NT2/D1 (cell line): Measurements from ENCODE around the gene RXFP3.

Experiments used
- DNase-seq: peaks from one replicate; pipeline ENCODE4 v3.0.0-alpha.2; 2011; ENCODE audit warnings: low read depth, low spot score
- H3K27me3 ChIP-seq: 2 replicates; pipeline ENCODE4 v1.6.0; 2011; ENCODE audit warnings: mild to moderate bottlenecking; ENCODE audit not compliant: insufficient read length, insufficient read depth
- H3K36me3 ChIP-seq: 2 replicates; pipeline ENCODE4 v1.6.1; 2011; ENCODE audit warnings: mild to moderate bottlenecking, low read length, mixed read lengths; ENCODE audit not compliant: insufficient read depth, insufficient read length
- H3K4me1 ChIP-seq: 2 replicates; pipeline ENCODE4 v1.5.1; 2011; ENCODE audit not compliant: insufficient read depth, insufficient read length
- H3K4me3 ChIP-seq: 2 replicates; pipeline ENCODE4 v1.5.1; 2011; ENCODE audit warnings: low read depth; ENCODE audit not compliant: insufficient read length
- H3K9ac ChIP-seq: 2 replicates; pipeline ENCODE4 v1.6.0; 2011; ENCODE audit warnings: low read depth; ENCODE audit not compliant: insufficient read length
- H3K9me3 ChIP-seq: 2 replicates; pipeline ENCODE4 v1.5.1; 2011; ENCODE audit warnings: mild to moderate bottlenecking, low read length; ENCODE audit not compliant: insufficient read depth
- SUZ12 ChIP-seq: IDR thresholded peaks from 2 replicates; pipeline ENCODE4 v1.6.1; 2011; ENCODE audit not compliant: insufficient read length, insufficient read depth; ENCODE audit errors: extremely low read depth
- YY1 ChIP-seq: IDR thresholded peaks from 2 replicates; pipeline ENCODE4 v1.6.1; 2011; ENCODE audit not compliant: insufficient read length, insufficient read depth
- ZNF274 ChIP-seq: IDR thresholded peaks from 2 replicates; pipeline ENCODE4 v1.6.1; 2011; ENCODE audit warnings: mild to moderate bottlenecking, low read depth, low read length

Gene RXFP3

GRCh38 chr5:33969572-33970452, 33.6 kb downstream of the RXFP3 start:
- DNase-seq, result no peak
- Histone ChIP-seq H3K4me3 (no peak overlapping the region), H3K36me3 (no peaks in the 10 kb centered on the region), H3K9me3 (no peaks in the 10 kb centered on the region), H3K9ac (no peak overlapping the region), H3K27me3 (no peaks in the 10 kb centered on the region), H3K4me1 (no peaks in the 10 kb centered on the region)
- TF ChIP-seq ZNF274 (no peak), SUZ12 (no peak), YY1 (no peak)

GRCh38 chr5:33973271-33973670, 37.1 kb downstream of the RXFP3 start:
- no peaks in the 10 kb centered on the region for H3K9me3 ChIP-seq
- TF ChIP-seq SUZ12 (no peak), ZNF274 (no peak), YY1 (no peak)

GRCh38 chr5:33975852-33976251, 39.7 kb downstream of the RXFP3 start:
- TF ChIP-seq SUZ12 (no peak), ZNF274 (no peak), YY1 (no peak)
- no peak overlapping the region for H3K4me3 ChIP-seq
- H3K4me1 ChIP-seq, result no peaks in the 10 kb centered on the region

More at GRCh38 chr5:33973271-33973670, 37.1 kb downstream of the RXFP3 start:
- no peaks in the 10 kb centered on the region for H3K27me3 ChIP-seq
- no peaks in the 10 kb centered on the region for H3K4me1 ChIP-seq
- no peak for DNase-seq
- no peaks in the 10 kb centered on the region for H3K36me3 ChIP-seq
- no peak overlapping the region for H3K4me3 ChIP-seq
- no peak overlapping the region for H3K9ac ChIP-seq

GRCh38 chr5:33976307-33976706, 40.1 kb downstream of the RXFP3 start:
- DNase-seq, result no peak
- Histone ChIP-seq H3K27me3 (no peaks in the 10 kb centered on the region), H3K9ac (no peak overlapping the region), H3K9me3 (no peaks in the 10 kb centered on the region), H3K4me1 (no peaks in the 10 kb centered on the region), H3K36me3 (no peaks in the 10 kb centered on the region), H3K4me3 (no peak overlapping the region)
- TF ChIP-seq SUZ12 (no peak), ZNF274 (no peak), YY1 (no peak)

More at GRCh38 chr5:33975852-33976251, 39.7 kb downstream of the RXFP3 start:
- Histone ChIP-seq H3K9ac (no peak overlapping the region), H3K36me3 (no peaks in the 10 kb centered on the region), H3K9me3 (no peaks in the 10 kb centered on the region), H3K27me3 (no peaks in the 10 kb centered on the region)
- DNase-seq, result no peak

- Histone ChIP-seq H3K36me3 (no peaks in the 10 kb centered on the region), H3K27me3 (no peaks in the 10 kb centered on the region), H3K4me1 (no peaks in the 10 kb centered on the region), H3K9ac (no peak overlapping the region), H3K4me3 (no peak overlapping the region), H3K9me3 (no peaks in the 10 kb centered on the region)
- TF ChIP-seq ZNF274 (no peak), YY1 (no peak), SUZ12 (no peak)
- DNase-seq, result peak; percentile 55
These were observed 42.1 kb downstream of the RXFP3 start for GRCh38 chr5:33978306-33978705.

GRCh38 chr5:33980030-33980429, 43.8 kb downstream of the RXFP3 start:
- no peak overlapping the region for H3K4me3 ChIP-seq
- no peak for TF ChIP-seq ZNF274
- TF ChIP-seq SUZ12, result no peak
- TF ChIP-seq YY1, result no peak
- H3K9me3 ChIP-seq, result no peaks in the 10 kb centered on the region
- no peaks in the 10 kb centered on the region for H3K36me3 ChIP-seq
- DNase-seq, result no peak
- H3K27me3 ChIP-seq, result no peaks in the 10 kb centered on the region
- no peak overlapping the region for H3K9ac ChIP-seq
- no peaks in the 10 kb centered on the region for H3K4me1 ChIP-seq

GRCh38 chr5:33981408-33982162, 45.4 kb downstream of the RXFP3 start:
- Histone ChIP-seq H3K4me3 (no peak overlapping the region), H3K27me3 (no peaks in the 10 kb centered on the region), H3K36me3 (no peaks in the 10 kb centered on the region), H3K4me1 (no peaks in the 10 kb centered on the region), H3K9me3 (no peaks in the 10 kb centered on the region), H3K9ac (no peak overlapping the region)
- TF ChIP-seq SUZ12 (no peak), YY1 (no peak), ZNF274 (no peak)
- DNase-seq, result no peak
